Fibroblast of lung (primary cell): Measurements from ENCODE around the gene PTCHD4.

ENCODE experiments used
- EZH2 ChIP-seq: IDR thresholded peaks from 2 replicates; pipeline ENCODE4 v1.5.1; 2012; ENCODE audit warnings: low read length, control low read depth, mild to moderate bottlenecking; ENCODE audit errors: missing control alignments
- TF ChIP-seq, protein P1 (sequence below), 2 donors: IDR thresholded peaks in 1 of 2; conservative IDR thresholded peaks in 1 of 2; 1 replicate in 1 of 2; 2 replicates in 1 of 2; pipeline ENCODE4 v1.5.1; 2011 to 2012; ENCODE audit warnings: low read length in 2 of 2, control low read depth in 1 of 2, inconsistent platforms in 1 of 2, low read depth in 1 of 2, mild to moderate bottlenecking in 1 of 2

DNA sequence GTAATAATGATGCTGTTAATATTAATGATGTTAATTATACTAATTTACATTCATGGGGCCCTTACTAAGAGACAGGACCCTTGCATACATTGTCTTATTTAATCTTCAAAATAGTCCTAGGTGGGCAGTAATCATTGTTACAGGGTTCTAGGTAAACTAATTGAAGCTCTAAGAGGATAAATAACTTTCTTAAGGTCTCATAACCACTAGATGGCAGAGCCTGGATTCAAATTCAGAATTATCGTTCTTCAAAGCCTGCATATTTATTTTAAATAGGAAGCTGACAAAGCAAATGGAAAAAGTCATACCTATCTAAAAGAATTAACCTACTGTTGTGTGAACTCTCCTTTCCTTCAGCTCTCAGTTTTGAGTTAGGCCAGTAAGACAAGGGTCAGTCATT, 23.5 kb downstream of the PTCHD4 start:
- TF ChIP-seq, protein P1, sequence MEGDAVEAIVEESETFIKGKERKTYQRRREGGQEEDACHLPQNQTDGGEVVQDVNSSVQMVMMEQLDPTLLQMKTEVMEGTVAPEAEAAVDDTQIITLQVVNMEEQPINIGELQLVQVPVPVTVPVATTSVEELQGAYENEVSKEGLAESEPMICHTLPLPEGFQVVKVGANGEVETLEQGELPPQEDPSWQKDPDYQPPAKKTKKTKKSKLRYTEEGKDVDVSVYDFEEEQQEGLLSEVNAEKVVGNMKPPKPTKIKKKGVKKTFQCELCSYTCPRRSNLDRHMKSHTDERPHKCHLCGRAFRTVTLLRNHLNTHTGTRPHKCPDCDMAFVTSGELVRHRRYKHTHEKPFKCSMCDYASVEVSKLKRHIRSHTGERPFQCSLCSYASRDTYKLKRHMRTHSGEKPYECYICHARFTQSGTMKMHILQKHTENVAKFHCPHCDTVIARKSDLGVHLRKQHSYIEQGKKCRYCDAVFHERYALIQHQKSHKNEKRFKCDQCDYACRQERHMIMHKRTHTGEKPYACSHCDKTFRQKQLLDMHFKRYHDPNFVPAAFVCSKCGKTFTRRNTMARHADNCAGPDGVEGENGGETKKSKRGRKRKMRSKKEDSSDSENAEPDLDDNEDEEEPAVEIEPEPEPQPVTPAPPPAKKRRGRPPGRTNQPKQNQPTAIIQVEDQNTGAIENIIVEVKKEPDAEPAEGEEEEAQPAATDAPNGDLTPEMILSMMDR (conservative IDR thresholded peaks at IDR 0.05 in 1 of 2, IDR thresholded peaks at IDR 0.05 in 1 of 2; ENCODE audit: low read depth in 1 of 2, low read length in 2 of 2) = peak in 1 of 2 donors; percentile 46
- TF ChIP-seq EZH2 = no peak
